Measurements from ENCODE around the gene DGKD. TPM values are rescaled to one million over a fixed set of nuclear protein-coding genes. Genes with fewer than 3 reads are reported as not detected.

The DGKD gene
- total and polyA plus RNA-seq, 10 of the 15 experiments (the other 5 are each of a cell fraction or from before 2014, with no cell fraction given), result 2.7 to 81.9 (median 27.0) TPM

- POLR2A ChIA-PET, result interaction anchor here (0.7 kb wide), 1 partner anchor 291 kb away, joined by 4 read pairs; no protein-coding TSS in a partner anchor
- RAD21 ChIA-PET (ENCODE audit: unreplicated experiment), result no interaction called here
- in situ Hi-C loops (cut with MboI), result no loop called here
Observed at GRCh38 chr2:233450864-233451575, 96.7 kb downstream of the DGKD start.

DNA sequence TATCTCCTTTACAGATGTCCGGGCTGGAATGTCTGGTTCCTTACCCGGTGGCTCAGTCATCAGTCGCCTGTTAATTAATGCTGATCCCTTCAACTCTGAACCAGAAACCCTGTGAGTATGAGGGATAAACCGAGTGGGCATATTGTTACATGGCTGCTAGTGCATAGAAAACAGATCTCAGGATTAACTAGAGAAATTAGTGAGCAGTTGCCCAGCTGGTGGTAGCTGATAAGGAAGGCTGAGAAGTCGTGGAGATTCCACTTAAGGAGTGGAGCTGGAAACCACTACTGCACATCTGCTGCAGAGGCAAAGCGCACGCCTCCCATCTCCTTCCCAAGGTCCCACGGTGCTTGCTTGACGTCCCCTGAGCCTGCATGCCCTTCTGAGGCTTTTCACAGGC lies 97.7 kb downstream of the DGKD start:
- 90% methylated on average over 9 of the region's 9 CpGs for WGBS (ENCODE audit: insufficient coverage, insufficient replicate concordance, low lambda C conversion rate, missing lambda C conversion rate)
- Histone ChIP-seq H3K79me2 (ENCODE audit: control insufficient read depth, insufficient read depth, low read length) (no peaks in the 10 kb centered on the region), H3K27ac (ENCODE audit: control insufficient read depth, insufficient read depth) (no peak overlapping the region), H3K9ac (ENCODE audit: control insufficient read depth, insufficient read depth, low read length) (no peak overlapping the region), H3K36me3 (ENCODE audit: control insufficient read depth in 2 of 2, insufficient read depth in 2 of 2, low read length in 1 of 2) (peaks cover 23 to 44% of the 10 kb centered on the region in 2 experiments), H4K20me1 (ENCODE audit: control insufficient read depth, insufficient read depth) (no peaks in the 10 kb centered on the region), H3K4me3 (no peak overlapping the region), H3K4me1 (ENCODE audit: control insufficient read depth, insufficient read depth, low read length) (no peaks in the 10 kb centered on the region), H3K4me2 (ENCODE audit: control insufficient read depth, insufficient read depth) (no peak overlapping the region), H2AFZ (ENCODE audit: control insufficient read depth, low read depth, low read length) (no peak overlapping the region), H3K9me3 (replicated peaks; ENCODE audit: control insufficient read depth, insufficient read depth, low read length) (no peaks in the 10 kb centered on the region), H3K27me3 (replicated peaks in 1 of 2; ENCODE audit: control insufficient read depth in 2 of 2, insufficient read depth in 2 of 2, low read length in 1 of 2) (no peaks in the 10 kb centered on the region)
- ChIA-PET SMC1A (ENCODE audit: uncharacterized antibody, unreplicated experiment) (no interaction called here), POLR2A (interaction anchor here (0.7 kb wide), 1 partner anchor 292 kb away, joined by 4 read pairs; no protein-coding TSS in a partner anchor), CTCF (interaction anchor here (1.0 kb wide), 1 partner anchor 9 kb away, joined by 5 read pairs; no protein-coding TSS in a partner anchor), RAD21 (ENCODE audit: unreplicated experiment) (no interaction called here)
- TF ChIP-seq IKZF1 (conservative IDR thresholded peaks at IDR 0.05) (no peak), ZBTB4 (CRISPR knock-in tag; IDR thresholded peaks at IDR 0.05) (no peak), SUZ12 (IDR thresholded peaks at IDR 0.05; ENCODE audit: unreplicated experiment) (no peak), EED (IDR thresholded peaks at IDR 0.05; ENCODE audit: low read depth) (no peak), NFYA (IDR thresholded peaks at IDR 0.05; ENCODE audit: borderline replicate concordance, low read depth, low read length) (no peak), GATAD2B (conservative IDR thresholded peaks at IDR 0.05; ENCODE audit: low read depth) (no peak)
- intact Hi-C loops (cut with micrococcal nuclease; ENCODE audit: unreplicated experiment) (no loop called here), in situ Hi-C loops (cut with MboI) (no loop called here)
- BruUV-seq (replicated peaks), result no TSS peak
- FAIRE-seq (no peak), ATAC-seq (no peak), DNase-seq (ENCODE audit: low read depth, low spot score) (no peak)

More at GRCh38 chr2:233450864-233451575, 96.7 kb downstream of the DGKD start:
- ATAC-seq (no peak), FAIRE-seq (no peak), DNase-seq (ENCODE audit: low read depth, low spot score) (no peak)
- intact Hi-C loops (cut with micrococcal nuclease; ENCODE audit: unreplicated experiment), result no loop called here
- CTCF ChIA-PET, result interaction anchor here (1.0 kb wide), 1 partner anchor 8 kb away, joined by 5 read pairs; no protein-coding TSS in a partner anchor
- Histone ChIP-seq H3K4me3 (no peak overlapping the region), H3K27ac (ENCODE audit: control insufficient read depth, insufficient read depth) (no peak overlapping the region), H3K79me2 (ENCODE audit: control insufficient read depth, insufficient read depth, low read length) (no peaks in the 10 kb centered on the region), H3K4me2 (ENCODE audit: control insufficient read depth, insufficient read depth) (no peak overlapping the region), H4K20me1 (ENCODE audit: control insufficient read depth, insufficient read depth) (no peaks in the 10 kb centered on the region), H3K4me1 (ENCODE audit: control insufficient read depth, insufficient read depth, low read length) (no peaks in the 10 kb centered on the region), H3K9me3 (replicated peaks; ENCODE audit: control insufficient read depth, insufficient read depth, low read length) (no peaks in the 10 kb centered on the region), H2AFZ (ENCODE audit: control insufficient read depth, low read depth, low read length) (no peak overlapping the region), H3K9ac (ENCODE audit: control insufficient read depth, insufficient read depth, low read length) (no peak overlapping the region), H3K27me3 (replicated peaks in 1 of 2; ENCODE audit: control insufficient read depth in 2 of 2, insufficient read depth in 2 of 2, low read length in 1 of 2) (no peaks in the 10 kb centered on the region), H3K36me3 (ENCODE audit: control insufficient read depth in 2 of 2, insufficient read depth in 2 of 2, low read length in 1 of 2) (peaks cover 25 to 49% of the 10 kb centered on the region in 2 experiments)
- WGBS (ENCODE audit: insufficient coverage, insufficient replicate concordance, low lambda C conversion rate, missing lambda C conversion rate), result 92% methylated on average over 22 of the region's 22 CpGs
- TF ChIP-seq TCF12 (IDR thresholded peaks at IDR 0.05; ENCODE audit: low read depth, low read length), result no peak
- no peak for TF ChIP-seq SIN3A (IDR thresholded peaks at IDR 0.05; ENCODE audit: low read depth, low read length)
- no peak for TF ChIP-seq RB1 (IDR thresholded peaks at IDR 0.05; ENCODE audit: borderline replicate concordance)
- no peak for TF ChIP-seq CEBPB (IDR thresholded peaks at IDR 0.05; ENCODE audit: borderline replicate concordance in 1 of 2, low read depth in 2 of 2, low read length in 2 of 2)
- BruUV-seq (replicated peaks), result no TSS peak
- SMC1A ChIA-PET (ENCODE audit: uncharacterized antibody, unreplicated experiment), result no interaction called here
